ENCODE results near the gene CRACR2A.

CRACR2A gene

DNA sequence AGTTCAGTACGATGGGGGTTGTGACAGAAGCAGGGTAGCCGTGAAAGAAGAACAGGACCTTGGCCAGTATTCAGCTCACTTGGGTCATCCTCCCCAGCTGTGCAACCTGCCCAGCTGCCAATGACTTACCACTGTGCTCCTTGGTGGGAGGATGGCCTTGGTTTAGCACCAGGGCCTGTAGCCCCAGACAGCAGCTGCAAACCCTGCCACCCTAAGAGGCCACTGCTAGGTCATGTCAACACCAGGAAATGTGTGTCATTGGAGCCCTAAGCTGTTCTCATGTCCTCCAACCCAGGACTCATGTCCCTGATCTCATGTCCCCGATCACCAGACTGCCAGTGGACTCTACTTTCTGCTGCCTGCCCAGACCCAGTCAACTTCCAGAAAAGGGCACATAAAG is 3.0 kb upstream of the CRACR2A start:
- DNase-seq (ENCODE audit: low spot score), result no peak
- TF ChIP-seq, protein P1, sequence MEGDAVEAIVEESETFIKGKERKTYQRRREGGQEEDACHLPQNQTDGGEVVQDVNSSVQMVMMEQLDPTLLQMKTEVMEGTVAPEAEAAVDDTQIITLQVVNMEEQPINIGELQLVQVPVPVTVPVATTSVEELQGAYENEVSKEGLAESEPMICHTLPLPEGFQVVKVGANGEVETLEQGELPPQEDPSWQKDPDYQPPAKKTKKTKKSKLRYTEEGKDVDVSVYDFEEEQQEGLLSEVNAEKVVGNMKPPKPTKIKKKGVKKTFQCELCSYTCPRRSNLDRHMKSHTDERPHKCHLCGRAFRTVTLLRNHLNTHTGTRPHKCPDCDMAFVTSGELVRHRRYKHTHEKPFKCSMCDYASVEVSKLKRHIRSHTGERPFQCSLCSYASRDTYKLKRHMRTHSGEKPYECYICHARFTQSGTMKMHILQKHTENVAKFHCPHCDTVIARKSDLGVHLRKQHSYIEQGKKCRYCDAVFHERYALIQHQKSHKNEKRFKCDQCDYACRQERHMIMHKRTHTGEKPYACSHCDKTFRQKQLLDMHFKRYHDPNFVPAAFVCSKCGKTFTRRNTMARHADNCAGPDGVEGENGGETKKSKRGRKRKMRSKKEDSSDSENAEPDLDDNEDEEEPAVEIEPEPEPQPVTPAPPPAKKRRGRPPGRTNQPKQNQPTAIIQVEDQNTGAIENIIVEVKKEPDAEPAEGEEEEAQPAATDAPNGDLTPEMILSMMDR (IDR thresholded peaks at IDR 0.05; ENCODE audit: extremely low read depth, insufficient read depth, missing control alignments), result no peak
- in situ Hi-C loops (cut with MboI; ENCODE audit: low pct_unique_long_range_greater_than_20kb, low sequenced_read_pairs, unreplicated experiment), result no loop called here

DNA sequence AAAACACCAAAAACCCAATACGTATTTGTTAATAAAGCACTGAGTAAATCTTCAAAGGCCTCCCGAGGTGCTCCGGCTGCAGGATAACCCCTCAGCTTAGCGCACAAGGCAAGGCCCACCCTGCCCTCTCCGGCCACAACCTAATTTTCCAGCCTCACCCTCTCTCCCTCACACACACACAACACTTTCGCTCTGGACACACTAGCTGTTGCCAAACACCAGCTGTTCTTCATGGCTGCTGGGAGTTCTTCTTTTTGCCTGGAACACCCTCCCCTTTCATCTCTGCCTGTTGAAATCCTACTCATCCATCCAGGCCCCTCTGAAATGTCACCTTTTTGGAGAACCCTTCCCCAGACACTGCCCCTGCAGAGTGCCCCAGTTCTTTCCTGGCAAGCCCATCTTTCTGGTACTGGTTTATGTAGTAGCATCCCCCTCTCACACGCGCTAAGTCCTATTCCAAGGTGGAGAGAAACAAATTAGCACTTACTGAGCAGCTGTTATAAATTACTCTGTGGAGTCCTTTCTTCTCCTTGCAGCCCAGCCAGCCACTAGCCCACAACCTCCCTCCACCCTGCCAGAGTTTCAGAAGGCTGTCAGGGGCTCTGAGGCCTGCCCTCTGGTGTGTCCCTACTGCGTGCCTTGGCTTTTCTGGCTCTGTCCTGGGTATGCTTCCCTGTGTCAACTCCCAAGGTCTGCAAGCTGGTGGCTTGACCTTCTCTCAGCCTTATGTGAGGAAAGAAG is 805 bp upstream of the CRACR2A start:
- in situ Hi-C loops (cut with MboI; ENCODE audit: low pct_unique_long_range_greater_than_20kb, low sequenced_read_pairs, unreplicated experiment), result no loop called here
- TF ChIP-seq, protein P1 (IDR thresholded peaks at IDR 0.05; ENCODE audit: extremely low read depth, insufficient read depth, missing control alignments), result no peak
- no peak for DNase-seq (ENCODE audit: low spot score)

DNA sequence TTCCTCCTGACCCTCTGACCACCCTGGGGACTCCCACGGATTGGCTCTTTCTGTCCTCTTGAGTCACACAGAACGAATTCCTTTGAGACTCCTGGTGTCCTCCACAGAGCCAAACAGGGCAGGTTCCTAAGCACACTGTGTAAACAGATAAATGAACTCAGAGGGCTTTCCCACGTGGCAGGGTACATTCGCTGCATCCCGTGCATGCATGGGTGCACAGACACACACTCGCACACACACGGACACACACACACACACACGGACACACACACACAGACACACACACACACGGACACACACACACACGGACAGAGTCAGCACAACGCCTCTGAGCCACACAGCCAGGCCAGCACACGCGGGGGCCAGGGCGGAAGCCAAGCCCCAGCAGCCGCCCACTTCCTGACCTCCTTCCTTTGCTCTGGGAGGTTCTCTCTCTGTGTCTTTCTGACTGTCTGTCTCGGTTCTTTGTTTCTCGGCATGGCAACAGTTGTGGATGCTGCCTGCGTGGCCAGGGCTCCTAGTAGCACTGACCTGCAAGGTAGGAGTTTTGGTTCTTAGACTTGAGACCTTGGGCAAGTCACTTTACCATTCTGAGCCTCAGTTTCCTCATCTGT is 706 bp downstream of the CRACR2A start:
- DNase-seq (ENCODE audit: low spot score), result peak; percentile 87
- TF ChIP-seq, protein P1 (IDR thresholded peaks at IDR 0.05; ENCODE audit: extremely low read depth, insufficient read depth, missing control alignments), result no peak
- in situ Hi-C loops (cut with MboI; ENCODE audit: low pct_unique_long_range_greater_than_20kb, low sequenced_read_pairs, unreplicated experiment), result no loop called here

DNA sequence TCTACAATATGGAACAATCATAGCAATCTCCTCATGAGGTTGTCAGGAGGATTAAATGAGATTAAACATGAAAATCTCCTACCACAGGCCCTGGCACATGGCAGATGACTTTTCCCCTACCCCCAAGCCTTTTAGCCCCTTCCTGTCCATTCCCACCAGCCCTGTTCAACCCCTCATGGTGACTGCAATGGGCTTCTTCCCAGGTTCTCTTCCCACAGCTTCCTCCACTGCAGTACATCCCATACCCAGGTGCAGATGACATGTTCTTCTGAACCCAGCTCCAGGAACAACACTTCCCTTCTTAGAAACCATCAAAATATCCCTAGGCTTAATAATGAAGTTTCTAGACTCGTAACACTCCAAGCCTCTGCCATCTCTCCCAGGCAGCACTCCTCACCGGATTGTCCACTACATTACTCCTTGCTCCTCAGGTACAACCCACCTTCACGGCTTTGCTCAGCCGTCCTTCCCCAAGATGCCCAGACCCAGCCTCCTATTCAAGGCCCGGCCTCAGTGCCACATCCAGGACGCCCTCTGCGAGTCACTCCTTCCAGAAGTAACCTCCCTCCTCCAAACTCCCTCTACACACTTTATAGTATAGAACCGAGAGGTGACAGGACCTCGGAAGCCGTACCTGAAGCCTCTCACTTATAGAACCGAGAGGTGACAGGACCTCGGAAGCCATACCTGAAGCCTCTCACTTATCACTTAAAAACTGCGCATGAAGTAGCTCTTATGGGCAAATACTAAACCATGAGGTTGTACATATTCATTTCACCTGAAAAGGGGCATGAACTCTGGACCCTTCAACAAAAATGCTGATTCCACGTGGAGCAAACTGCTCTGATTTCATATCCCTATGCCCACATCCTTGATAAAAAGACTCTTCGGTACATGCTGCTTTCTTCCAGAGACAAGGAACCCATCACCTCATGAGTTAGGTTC is 1.5 kb downstream of the CRACR2A start:
- no peak for DNase-seq (ENCODE audit: low spot score)
- in situ Hi-C loops (cut with MboI; ENCODE audit: low pct_unique_long_range_greater_than_20kb, low sequenced_read_pairs, unreplicated experiment), result no loop called here
- TF ChIP-seq, protein P1 (IDR thresholded peaks at IDR 0.05; ENCODE audit: extremely low read depth, insufficient read depth, missing control alignments), result no peak

DNA sequence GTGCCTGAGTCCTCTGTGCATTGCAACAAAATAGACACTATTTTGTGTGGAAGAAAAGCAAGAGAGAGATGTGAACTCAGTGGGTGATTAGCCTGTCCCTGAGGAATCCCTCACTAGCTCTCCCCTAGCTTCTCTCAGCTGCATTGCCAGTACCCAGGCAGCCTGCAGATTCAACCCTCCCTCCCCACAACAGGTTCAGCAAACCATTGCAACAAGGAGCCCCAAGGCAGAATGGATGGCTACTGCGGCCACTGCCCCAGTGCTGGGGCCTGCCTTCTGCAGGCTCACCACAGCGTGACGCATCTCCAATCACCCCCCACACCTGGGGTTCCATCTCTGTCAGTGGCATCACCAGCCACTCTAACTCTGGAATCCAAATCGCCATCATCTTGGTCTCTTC is 2.3 kb downstream of the CRACR2A start:
- DNase-seq (ENCODE audit: low spot score), result no peak
- TF ChIP-seq, protein P1 (IDR thresholded peaks at IDR 0.05; ENCODE audit: extremely low read depth, insufficient read depth, missing control alignments), result no peak
- in situ Hi-C loops (cut with MboI; ENCODE audit: low pct_unique_long_range_greater_than_20kb, low sequenced_read_pairs, unreplicated experiment), result no loop called here

DNA sequence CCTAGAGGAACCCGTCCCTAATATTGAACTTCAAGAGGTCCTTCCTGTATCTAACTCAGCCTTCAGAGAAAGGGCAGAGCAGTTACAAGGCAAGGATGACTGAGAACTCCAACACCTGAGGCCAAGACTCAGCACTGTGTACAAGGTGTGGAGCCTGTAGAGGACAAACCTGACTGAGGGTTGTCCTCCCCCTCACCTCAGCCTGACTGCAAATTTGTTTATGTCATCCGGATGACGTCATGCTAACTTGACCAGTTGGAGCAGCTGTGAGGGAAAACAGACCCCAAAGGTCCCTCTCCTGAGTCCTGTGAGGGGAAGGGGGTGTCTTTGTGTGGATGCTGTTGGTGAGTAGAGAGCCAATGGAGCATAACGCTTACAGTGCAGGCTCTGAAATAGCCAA is 4.3 kb downstream of the CRACR2A start:
- TF ChIP-seq, protein P1 (IDR thresholded peaks at IDR 0.05; ENCODE audit: extremely low read depth, insufficient read depth, missing control alignments), result no peak
- DNase-seq (ENCODE audit: low spot score), result no peak
- in situ Hi-C loops (cut with MboI; ENCODE audit: low pct_unique_long_range_greater_than_20kb, low sequenced_read_pairs, unreplicated experiment), result no loop called here

Data from GM13977 (cell line).